SK-N-SH (cell line): ENCODE measurements around the gene TAF13. TPM values are rescaled to one million over a fixed set of nuclear protein-coding genes. Genes with fewer than 3 reads are reported as not detected.
"Not testable (repeated sequence)": the region's sequence is repeated elsewhere in the genome, so short reads cannot be mapped to it uniquely, and the experiment has no call there.

Experiments used
- CTCF ChIA-PET: fragments of 300-600, 350-600 bp; formaldehyde crosslinking; extraction: SDS; loops from one replicate; lab custom pipeline; 2021; lab: Yijun Ruan, JAX
- POLR2A ChIA-PET: fragments of 350-600 bp; sonication (Branson Sonifier 250); formaldehyde crosslinking; extraction: SDS; loops from one replicate; lab custom pipeline; 2020; ENCODE audit warnings: antibody characterized with exemption, inconsistent platforms; lab: Yijun Ruan, JAX
- DNase-seq: peaks from one replicate; pipeline ENCODE4 v3.0.0; 2012
- H2AFZ ChIP-seq: fragments of 200-600 bp; sonication (generic); 2 replicates; pipeline ENCODE4 v1.8.1; 2016; ENCODE audit warnings: antibody characterized with exemption, mild to moderate bottlenecking, low read depth
- H3F3A ChIP-seq: fragments of 200-600 bp; sonication (generic); replicated peaks from 2 replicates; pipeline ENCODE3; 2016; ENCODE audit warnings: antibody characterized with exemption, mild to moderate bottlenecking; ENCODE audit not compliant: insufficient read depth
- H3K27ac ChIP-seq, 2 experiments: fragments of 200-500 bp in 1 of 2; fragments of 200-600 bp in 1 of 2; sonication (Bioruptor generic) in 1 of 2; sonication (generic), shearing (Covaris generic) in 1 of 2; 2 replicates each; pipeline versions ENCODE4 v1.5.1 to v1.6.1; 2014 to 2016; ENCODE audit warnings: low read depth in 2 of 2, inconsistent platforms in 1 of 2, low read length in 1 of 2, mild to moderate bottlenecking in 1 of 2, mixed read lengths in 1 of 2
- H3K27me3 ChIP-seq: fragments of 200-600 bp; sonication (generic), shearing (Covaris generic); 2 replicates; pipeline ENCODE4 v1.6.1; 2016; ENCODE audit warnings: mixed run types; ENCODE audit not compliant: insufficient read depth
- H3K36me3 ChIP-seq, 2 experiments: fragments of 200-500 bp in 1 of 2; fragments of 200-600 bp in 1 of 2; sonication (Bioruptor generic) in 1 of 2; sonication (generic) in 1 of 2; replicated peaks in 1 of 2; 2 replicates each; pipeline versions ENCODE3 to v1.5.1; 2014 to 2016; ENCODE audit warnings: low read length in 1 of 2, mild to moderate bottlenecking in 1 of 2; ENCODE audit not compliant: insufficient read depth in 2 of 2, control insufficient read depth in 1 of 2
- H3K4me1 ChIP-seq, 2 experiments: fragments of 200-500 bp in 1 of 2; fragments of 200-600 bp in 1 of 2; sonication (Bioruptor generic) in 1 of 2; sonication (generic), shearing (Covaris generic) in 1 of 2; 2 replicates each; pipeline versions ENCODE4 v1.5.1 to v1.6.1; 2014 to 2016; ENCODE audit warnings: low read depth in 1 of 2, low read length in 1 of 2, mixed run types in 1 of 2; ENCODE audit not compliant: insufficient read depth in 2 of 2, control insufficient read depth in 1 of 2
- H3K4me2 ChIP-seq: fragments of 200-600 bp; sonication (generic), shearing (Covaris generic); 2 replicates; pipeline ENCODE4 v1.6.1; 2017; ENCODE audit warnings: mixed run types
- H3K4me3 ChIP-seq, 2 experiments: fragments of 200-500 bp in 1 of 2; fragments of 200-600 bp in 1 of 2; sonication (Bioruptor generic) in 1 of 2; sonication (generic), shearing (Covaris generic) in 1 of 2; 2 replicates each; pipeline versions ENCODE4 v1.5.1 to v1.8.1; 2014 to 2016; ENCODE audit warnings: low read depth in 2 of 2, inconsistent platforms in 1 of 2, low read length in 1 of 2, mild to moderate bottlenecking in 1 of 2, mixed read lengths in 1 of 2, moderate library complexity in 1 of 2
- H3K79me2 ChIP-seq: fragments of 200-600 bp; sonication (generic); 2 replicates; pipeline ENCODE4 v1.8.1; 2017; ENCODE audit warnings: mild to moderate bottlenecking; ENCODE audit not compliant: insufficient read depth
- H3K9ac ChIP-seq: fragments of 200-600 bp; sonication (generic); 2 replicates; pipeline ENCODE4 v1.6.1; 2017; ENCODE audit warnings: mixed run types
- H3K9me2 ChIP-seq: fragments of 200-600 bp; sonication (generic); 2 replicates; pipeline ENCODE4 v1.6.1; 2017; ENCODE audit warnings: mixed run types
- H3K9me3 ChIP-seq: fragments of 200-600 bp; sonication (generic); 2 replicates; pipeline ENCODE4 v1.6.1; 2017; ENCODE audit warnings: mixed run types, mild to moderate bottlenecking, moderate library complexity
- H4K20me1 ChIP-seq: fragments of 200-600 bp; sonication (generic); 2 replicates; pipeline ENCODE4 v1.6.1; 2017; ENCODE audit warnings: mild to moderate bottlenecking, mixed run types; ENCODE audit not compliant: insufficient read depth
- CHD2 ChIP-seq: fragments of 150-350 bp; IDR thresholded peaks from 2 replicates; pipeline ENCODE4 v1.6.1; 2018; ENCODE audit warnings: low read length; ENCODE audit not compliant: partially characterized antibody
- FOSL2 ChIP-seq: IDR thresholded peaks from 2 replicates; pipeline ENCODE4 v1.4.0; 2012; ENCODE audit warnings: low read depth, mild to moderate bottlenecking, moderate library complexity, borderline replicate concordance
- FOXM1 ChIP-seq: IDR thresholded peaks from 2 replicates; pipeline ENCODE4 v1.4.0; 2012; ENCODE audit warnings: low read depth, mild to moderate bottlenecking
- GABPA ChIP-seq: IDR thresholded peaks from 2 replicates; pipeline ENCODE4 v1.4.0; 2012; ENCODE audit warnings: low read depth, mild to moderate bottlenecking
- GATA2 ChIP-seq: sonication (generic); formaldehyde crosslinking; IDR thresholded peaks from 2 replicates; pipeline ENCODE4 v1.5.0; 2020; ENCODE audit warnings: mild to moderate bottlenecking, missing genetic modification reagents
- JUND ChIP-seq: IDR thresholded peaks from 2 replicates; pipeline ENCODE4 v1.4.0; 2012
- MXI1 ChIP-seq: IDR thresholded peaks from 2 replicates; pipeline ENCODE4 v1.6.1; 2012; ENCODE audit warnings: mild to moderate bottlenecking, low read depth, low read length, improper control_type of control experiment
- NFIC ChIP-seq: IDR thresholded peaks from 2 replicates; pipeline ENCODE4 v1.4.0; 2012; ENCODE audit warnings: borderline replicate concordance
- NRF1 ChIP-seq: IDR thresholded peaks from 2 replicates; pipeline ENCODE4 v1.6.1; 2012; ENCODE audit warnings: low read depth, mild to moderate bottlenecking, low read length
- RAD21 ChIP-seq: IDR thresholded peaks from 2 replicates; pipeline ENCODE4 v1.6.1; 2012; ENCODE audit warnings: mild to moderate bottlenecking, low read length
- RCOR1 ChIP-seq: fragments of 150-350 bp; IDR thresholded peaks from 2 replicates; pipeline ENCODE4 v1.6.1; 2017; ENCODE audit warnings: antibody characterized with exemption, low read length
- RFX5 ChIP-seq: IDR thresholded peaks from 2 replicates; pipeline ENCODE4 v1.6.1; 2012; ENCODE audit warnings: mild to moderate bottlenecking, improper control_type of control experiment, low read length
- RXRA ChIP-seq: IDR thresholded peaks from 2 replicates; pipeline ENCODE4 v1.4.0; 2012; ENCODE audit warnings: low read depth, mild to moderate bottlenecking, borderline replicate concordance
- SIN3A ChIP-seq: IDR thresholded peaks from 2 replicates; pipeline ENCODE4 v1.6.1; 2012; ENCODE audit warnings: low read depth, mild to moderate bottlenecking, low read length, moderate library complexity, borderline replicate concordance
- TEAD4 ChIP-seq: IDR thresholded peaks from 2 replicates; pipeline ENCODE4 v1.4.0; 2012; ENCODE audit warnings: mild to moderate bottlenecking, borderline replicate concordance; ENCODE audit not compliant: insufficient read depth
- YY1 ChIP-seq: IDR thresholded peaks from 2 replicates; pipeline ENCODE4 v1.4.0; 2012; ENCODE audit warnings: low read depth, mild to moderate bottlenecking
- WGBS: methylation state at CpG from one replicate; pipeline ENCODE4 v1.1.6; 2017; ENCODE audit warnings: low lambda C conversion rate; 5-methylcytosine and 5-hydroxymethylcytosine counted together
- polyA plus RNA-seq, 3 experiments: library from polyadenylated mRNA; depleted of rRNA; stranded (reverse); fragments of >200 nt; gene quantifications; 2 replicates each; pipeline ENCODE4 v1.2.3, GENCODE V29; 2012
- TF ChIP-seq, protein P1 (sequence below): fragments of 150-350 bp; IDR thresholded peaks from 2 replicates; pipeline ENCODE4 v1.6.1; 2016; ENCODE audit warnings: mild to moderate bottlenecking, low read depth, low read length
- TF ChIP-seq, protein P2 (sequence below): IDR thresholded peaks from 2 replicates; pipeline ENCODE4; 2012
- TF ChIP-seq, protein P3 (sequence below): IDR thresholded peaks from 2 replicates; pipeline ENCODE4 v1.4.0; 2012; ENCODE audit warnings: low read depth, borderline replicate concordance

TAF13 gene
- polyA plus RNA-seq, 1 of the 3 experiments (the other 2 are of a cell fraction): 16.0 TPM

DNA sequence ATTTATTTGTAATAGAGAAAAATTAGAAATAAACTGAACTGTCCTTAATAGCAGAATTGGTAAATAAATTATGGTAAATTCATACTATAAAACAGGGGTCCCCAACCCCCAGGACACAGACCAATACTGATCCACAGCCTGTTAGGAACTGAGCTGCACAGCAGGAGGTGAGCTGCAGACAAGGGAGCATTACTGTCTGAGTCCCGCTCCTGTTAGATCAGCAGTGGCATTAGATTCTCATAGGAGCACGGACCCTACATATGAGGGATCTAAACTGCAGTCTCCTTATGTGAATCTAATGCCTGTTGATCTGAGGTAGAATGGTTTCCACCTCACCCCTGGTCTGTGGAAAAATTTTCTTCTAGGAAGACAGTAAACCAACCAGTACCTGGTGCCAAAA is 41.4 kb downstream of the TAF13 start:
- Histone ChIP-seq H4K20me1 (peaks cover 18% of the 10 kb centered on the region; the same call in 1 of the 2 replicates), H3K9ac (no peak overlapping the region), H3K4me1 (peaks cover 0 to 4% of the 10 kb centered on the region in 2 experiments; a peak in 2 of 4 replicates), H3K27ac (no peak overlapping the region), H2AFZ (no peak overlapping the region), H3K36me3 (peaks cover 0 to 3% of the 10 kb centered on the region in 2 experiments), H3K4me2 (no peak overlapping the region), H3F3A (no peaks in the 10 kb centered on the region), H3K9me3 (no peaks in the 10 kb centered on the region), H3K79me2 (peaks cover 89% of the 10 kb centered on the region), H3K9me2 (no peaks in the 10 kb centered on the region), H3K4me3 (no peak overlapping the region), H3K27me3 (no peaks in the 10 kb centered on the region)
- no peak for DNase-seq
- ChIA-PET CTCF (interaction anchor here (1.4 kb wide), 1 partner anchor 66 kb away, joined by 4 read pairs; no protein-coding TSS in a partner anchor), POLR2A (no interaction called here)
- WGBS: 86% methylated on average over 1 of the region's 2 CpGs
- TF ChIP-seq RFX5 (no peak), RCOR1 (no peak), NFIC (no peak), SIN3A (no peak), RAD21 (no peak), RXRA (no peak), FOXM1 (no peak), CHD2 (no peak), GABPA (no peak), MXI1 (no peak), FOSL2 (no peak), TEAD4 (no peak), YY1 (no peak), GATA2 (CRISPR knock-in tag) (no peak), JUND (no peak), NRF1 (no peak)
- TF ChIP-seq, protein P1, sequence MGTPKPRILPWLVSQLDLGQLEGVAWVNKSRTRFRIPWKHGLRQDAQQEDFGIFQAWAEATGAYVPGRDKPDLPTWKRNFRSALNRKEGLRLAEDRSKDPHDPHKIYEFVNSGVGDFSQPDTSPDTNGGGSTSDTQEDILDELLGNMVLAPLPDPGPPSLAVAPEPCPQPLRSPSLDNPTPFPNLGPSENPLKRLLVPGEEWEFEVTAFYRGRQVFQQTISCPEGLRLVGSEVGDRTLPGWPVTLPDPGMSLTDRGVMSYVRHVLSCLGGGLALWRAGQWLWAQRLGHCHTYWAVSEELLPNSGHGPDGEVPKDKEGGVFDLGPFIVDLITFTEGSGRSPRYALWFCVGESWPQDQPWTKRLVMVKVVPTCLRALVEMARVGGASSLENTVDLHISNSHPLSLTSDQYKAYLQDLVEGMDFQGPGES: no peak
- TF ChIP-seq, protein P2, sequence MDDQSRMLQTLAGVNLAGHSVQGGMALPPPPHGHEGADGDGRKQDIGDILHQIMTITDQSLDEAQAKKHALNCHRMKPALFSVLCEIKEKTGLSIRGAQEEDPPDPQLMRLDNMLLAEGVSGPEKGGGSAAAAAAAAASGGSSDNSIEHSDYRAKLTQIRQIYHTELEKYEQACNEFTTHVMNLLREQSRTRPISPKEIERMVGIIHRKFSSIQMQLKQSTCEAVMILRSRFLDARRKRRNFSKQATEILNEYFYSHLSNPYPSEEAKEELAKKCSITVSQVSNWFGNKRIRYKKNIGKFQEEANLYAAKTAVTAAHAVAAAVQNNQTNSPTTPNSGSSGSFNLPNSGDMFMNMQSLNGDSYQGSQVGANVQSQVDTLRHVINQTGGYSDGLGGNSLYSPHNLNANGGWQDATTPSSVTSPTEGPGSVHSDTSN: no peak
- TF ChIP-seq, protein P3, sequence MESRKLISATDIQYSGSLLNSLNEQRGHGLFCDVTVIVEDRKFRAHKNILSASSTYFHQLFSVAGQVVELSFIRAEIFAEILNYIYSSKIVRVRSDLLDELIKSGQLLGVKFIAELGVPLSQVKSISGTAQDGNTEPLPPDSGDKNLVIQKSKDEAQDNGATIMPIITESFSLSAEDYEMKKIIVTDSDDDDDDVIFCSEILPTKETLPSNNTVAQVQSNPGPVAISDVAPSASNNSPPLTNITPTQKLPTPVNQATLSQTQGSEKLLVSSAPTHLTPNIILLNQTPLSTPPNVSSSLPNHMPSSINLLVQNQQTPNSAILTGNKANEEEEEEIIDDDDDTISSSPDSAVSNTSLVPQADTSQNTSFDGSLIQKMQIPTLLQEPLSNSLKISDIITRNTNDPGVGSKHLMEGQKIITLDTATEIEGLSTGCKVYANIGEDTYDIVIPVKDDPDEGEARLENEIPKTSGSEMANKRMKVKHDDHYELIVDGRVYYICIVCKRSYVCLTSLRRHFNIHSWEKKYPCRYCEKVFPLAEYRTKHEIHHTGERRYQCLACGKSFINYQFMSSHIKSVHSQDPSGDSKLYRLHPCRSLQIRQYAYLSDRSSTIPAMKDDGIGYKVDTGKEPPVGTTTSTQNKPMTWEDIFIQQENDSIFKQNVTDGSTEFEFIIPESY: no peak

DNA sequence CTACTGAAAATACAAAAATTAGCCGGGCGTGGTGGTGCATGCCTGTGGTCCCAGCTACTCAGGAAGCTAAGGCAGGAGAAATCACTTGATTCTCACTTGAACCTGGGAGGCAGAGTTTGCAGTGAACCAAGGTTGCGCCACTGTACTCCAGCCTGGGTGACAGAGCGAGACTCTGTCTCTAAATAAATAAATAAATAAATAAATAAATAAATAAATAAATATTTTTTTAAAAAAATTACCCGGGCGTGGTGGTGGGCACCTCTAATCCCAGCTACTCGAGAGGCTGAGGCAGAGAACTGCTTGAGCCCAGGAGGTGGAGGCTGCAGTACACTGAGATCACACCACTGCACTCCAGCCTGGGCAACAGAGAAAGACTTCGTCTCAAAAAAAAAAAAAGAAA is 46.3 kb downstream of the TAF13 start:
- DNase-seq, H3K4me1 ChIP-seq, H3K4me3 ChIP-seq, H3K9ac ChIP-seq, H3K4me2 ChIP-seq, H2AFZ ChIP-seq, H3F3A ChIP-seq, CTCF ChIA-PET, H3K9me2 ChIP-seq, H3K9me3 ChIP-seq, H3K36me3 ChIP-seq, H3K27ac ChIP-seq, H3K27me3 ChIP-seq: not testable (repeated sequence)
- 93% methylated on average over 8 of the region's 8 CpGs for WGBS
- Histone ChIP-seq H4K20me1 (peaks cover 29% of the 10 kb centered on the region), H3K79me2 (peaks cover 88% of the 10 kb centered on the region)
- POLR2A ChIA-PET: interaction anchor here (0.6 to 1.1 kb wide), 2 partner anchors 46 to 47 kb away, joined by 3 read pairs; partner anchors contain the start of gene TAF13
